ENCODE results near the gene NUDT13.

The NUDT13 gene

GRCh38 chr10:73174148-73174925 lies 64.1 kb downstream of the NUDT13 start:
- Histone ChIP-seq H3K36me3 (ENCODE audit: control insufficient read depth, insufficient read depth, low read length) (no peaks in the 10 kb centered on the region), H3K4me3 (replicated peaks; ENCODE audit: low read depth, low read length) (no peak overlapping the region), H3K27me3 (replicated peaks; ENCODE audit: control insufficient read depth, insufficient read depth, low read length) (no peaks in the 10 kb centered on the region)
- no peak for DNase-seq (ENCODE audit: extremely low read depth, insufficient read length)
- TF ChIP-seq CTCF (IDR thresholded peaks at IDR 0.05; ENCODE audit: insufficient read depth, low read length, poor library complexity, severe bottlenecking) = no peak
